Mesothelial cell of epicardium (in vitro differentiated cells): ENCODE results near the gene JPT1. TPM values are rescaled to one million over a fixed set of nuclear protein-coding genes. Genes with fewer than 3 reads are reported as not detected.

ENCODE experiments used
- DNase-seq, 2 experiments: peaks; one replicate each; pipeline ENCODE4 v3.0.0; 2021; ENCODE audit warnings: low spot score in 2 of 2; ENCODE audit not compliant: unreplicated experiment in 2 of 2
- H3K27ac Mint-ChIP-seq: 2 replicates; pipeline ENCODE4 v1.8.0; 2021; ENCODE audit warnings: mixed read lengths
- H3K27me3 Mint-ChIP-seq: 2 replicates; pipeline ENCODE4 v1.8.0; 2021; ENCODE audit warnings: low read depth, mixed read lengths
- H3K36me3 Mint-ChIP-seq: 2 replicates; pipeline ENCODE4 v1.8.0; 2021; ENCODE audit warnings: mixed read lengths
- H3K4me1 Mint-ChIP-seq: 2 replicates; pipeline ENCODE4 v1.8.0; 2021; ENCODE audit warnings: mixed read lengths
- H3K4me3 Mint-ChIP-seq: 2 replicates; pipeline ENCODE4 v1.8.0; 2021; ENCODE audit warnings: mild to moderate bottlenecking, moderate library complexity, mixed read lengths
- H3K9me3 Mint-ChIP-seq: 2 replicates; pipeline ENCODE4 v1.8.0; 2021; ENCODE audit warnings: mixed read lengths
- CTCF ChIP-seq: fragments of 200-600 bp; sonication (generic); IDR thresholded peaks from one replicate; pipeline ENCODE4 v1.5.0; 2021; ENCODE audit warnings: antibody characterized with exemption; ENCODE audit not compliant: unreplicated experiment
- total RNA-seq: library from RNA; stranded (reverse); gene quantifications from 3 replicates; pipeline ENCODE4 v1.2.1, GENCODE V29; 2021

JPT1 gene
- total RNA-seq, 1 donor from 2014 or later, result 132 TPM

GRCh38 chr17:75091855-75092327 lies 62.4 kb downstream of the JPT1 start:
- H3K27ac Mint-ChIP-seq, result peak overlapping the region; percentile 77
- no peaks in the 10 kb centered on the region for H3K9me3 Mint-ChIP-seq
- H3K27me3 Mint-ChIP-seq, result no peaks in the 10 kb centered on the region
- H3K36me3 Mint-ChIP-seq, result no peaks in the 10 kb centered on the region
- H3K4me1 Mint-ChIP-seq, result peaks cover 69% of the 10 kb centered on the region
- no peak for TF ChIP-seq CTCF
- DNase-seq, result no peak
- peak overlapping the region; percentile 9 for H3K4me3 Mint-ChIP-seq

DNA sequence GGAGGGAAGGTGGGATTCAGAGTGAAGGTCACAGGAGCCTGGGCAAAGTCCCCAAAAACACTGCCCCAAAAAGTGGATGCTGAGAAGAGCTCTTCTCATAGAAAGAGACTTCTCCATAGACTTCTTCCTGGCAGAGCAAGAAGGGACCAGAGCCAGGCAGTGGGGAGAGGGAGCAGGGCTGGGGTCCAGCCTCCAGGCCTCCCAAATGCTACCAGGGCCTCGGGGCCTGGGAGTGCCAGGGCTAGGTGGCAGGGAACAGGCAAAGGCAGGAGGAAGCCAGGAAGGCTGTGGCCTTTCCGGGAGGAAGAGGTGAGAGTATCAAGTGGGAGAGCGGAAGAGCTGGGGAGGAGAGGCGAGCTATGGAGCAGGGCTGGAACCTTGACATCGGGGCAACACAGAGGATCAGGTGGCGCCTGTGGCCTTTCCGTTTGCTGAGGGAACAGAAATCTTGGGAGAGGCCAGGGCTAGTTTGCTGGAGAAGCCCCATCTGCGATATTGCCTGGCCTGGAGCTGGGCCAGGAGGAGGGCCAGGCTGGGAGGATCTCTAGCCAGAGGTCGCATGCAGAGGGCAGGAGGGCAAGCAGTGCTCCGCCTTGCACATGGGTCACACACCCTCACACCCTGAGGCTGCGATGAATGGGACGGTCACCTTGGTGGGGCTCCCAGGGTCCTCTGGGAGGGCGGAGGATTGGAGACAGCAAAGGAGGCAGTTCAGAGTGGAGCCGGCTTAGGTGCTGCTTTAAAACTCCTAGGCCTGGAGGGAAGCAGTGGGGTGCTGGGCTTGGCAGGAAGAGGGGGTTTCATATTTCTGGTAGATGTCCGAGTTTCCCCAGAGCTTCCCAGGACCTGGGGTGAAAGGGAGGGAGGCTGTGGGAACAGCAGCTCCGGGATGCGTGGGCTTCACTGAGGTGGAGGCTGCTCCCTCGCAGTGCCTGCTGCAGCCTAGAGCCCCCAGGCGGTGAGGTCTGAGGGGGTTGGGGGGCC lies 63.1 kb downstream of the JPT1 start:
- H3K4me1 Mint-ChIP-seq, result peaks cover 73% of the 10 kb centered on the region
- H3K9me3 Mint-ChIP-seq, result no peaks in the 10 kb centered on the region
- no peak for TF ChIP-seq CTCF
- peak overlapping the region; percentile 9 for H3K4me3 Mint-ChIP-seq
- peak overlapping the region; percentile 77 for H3K27ac Mint-ChIP-seq
- H3K36me3 Mint-ChIP-seq, result no peaks in the 10 kb centered on the region
- no peak for DNase-seq
- no peaks in the 10 kb centered on the region for H3K27me3 Mint-ChIP-seq

DNA sequence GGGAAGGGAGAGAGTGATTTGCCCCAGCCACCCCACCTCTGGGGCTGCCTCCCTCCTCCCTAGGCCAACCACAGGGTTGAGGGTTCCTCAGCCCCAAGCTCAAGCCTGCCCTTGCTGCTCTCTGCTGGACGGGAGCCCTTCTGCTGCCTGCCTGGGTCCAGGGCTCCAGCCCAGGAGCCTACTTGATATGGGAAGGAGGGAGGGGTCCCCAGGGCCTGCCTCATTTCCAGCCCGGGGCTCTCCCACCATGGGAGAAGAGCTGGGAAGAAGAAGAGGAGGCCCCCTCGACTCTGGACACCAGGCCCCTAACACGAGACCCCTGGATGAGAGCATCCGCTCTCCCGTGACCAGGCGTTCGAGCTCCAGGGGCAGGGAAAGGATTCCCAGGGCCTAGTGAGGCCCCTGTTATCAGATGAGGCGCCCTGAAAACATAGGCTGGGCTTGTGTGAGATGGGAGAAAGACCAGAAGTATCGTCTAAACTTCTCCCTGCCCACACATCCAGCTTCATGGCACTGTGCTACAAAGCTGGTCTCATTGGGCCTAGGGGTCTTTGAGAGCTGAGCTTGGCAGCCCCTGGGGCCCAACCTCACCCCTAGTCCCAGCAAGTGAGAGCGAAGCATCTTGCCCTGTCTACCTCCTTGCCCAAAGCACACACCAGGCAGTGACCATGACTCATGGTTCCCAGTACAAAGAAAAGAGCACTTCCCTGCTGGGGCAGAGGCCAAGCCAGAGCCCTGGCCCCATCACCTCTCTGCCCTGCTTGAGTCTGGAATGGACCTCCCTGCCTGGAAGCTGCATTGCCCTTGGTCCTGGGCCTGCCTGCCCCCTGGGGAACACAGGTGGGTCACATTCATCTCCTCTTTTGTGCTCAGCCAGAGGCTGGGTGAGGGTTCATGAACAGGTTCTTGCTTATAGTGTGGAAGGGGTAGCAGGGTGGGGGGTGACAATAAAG lies 65.6 kb downstream of the JPT1 start:
- Mint-ChIP-seq H3K27me3 (no peaks in the 10 kb centered on the region), H3K36me3 (no peaks in the 10 kb centered on the region), H3K27ac (peak overlapping the region; percentile 95), H3K9me3 (no peaks in the 10 kb centered on the region), H3K4me1 (peaks cover 72% of the 10 kb centered on the region), H3K4me3 (peak overlapping the region; percentile 85)
- no peak for DNase-seq
- TF ChIP-seq CTCF, result no peak

DNA sequence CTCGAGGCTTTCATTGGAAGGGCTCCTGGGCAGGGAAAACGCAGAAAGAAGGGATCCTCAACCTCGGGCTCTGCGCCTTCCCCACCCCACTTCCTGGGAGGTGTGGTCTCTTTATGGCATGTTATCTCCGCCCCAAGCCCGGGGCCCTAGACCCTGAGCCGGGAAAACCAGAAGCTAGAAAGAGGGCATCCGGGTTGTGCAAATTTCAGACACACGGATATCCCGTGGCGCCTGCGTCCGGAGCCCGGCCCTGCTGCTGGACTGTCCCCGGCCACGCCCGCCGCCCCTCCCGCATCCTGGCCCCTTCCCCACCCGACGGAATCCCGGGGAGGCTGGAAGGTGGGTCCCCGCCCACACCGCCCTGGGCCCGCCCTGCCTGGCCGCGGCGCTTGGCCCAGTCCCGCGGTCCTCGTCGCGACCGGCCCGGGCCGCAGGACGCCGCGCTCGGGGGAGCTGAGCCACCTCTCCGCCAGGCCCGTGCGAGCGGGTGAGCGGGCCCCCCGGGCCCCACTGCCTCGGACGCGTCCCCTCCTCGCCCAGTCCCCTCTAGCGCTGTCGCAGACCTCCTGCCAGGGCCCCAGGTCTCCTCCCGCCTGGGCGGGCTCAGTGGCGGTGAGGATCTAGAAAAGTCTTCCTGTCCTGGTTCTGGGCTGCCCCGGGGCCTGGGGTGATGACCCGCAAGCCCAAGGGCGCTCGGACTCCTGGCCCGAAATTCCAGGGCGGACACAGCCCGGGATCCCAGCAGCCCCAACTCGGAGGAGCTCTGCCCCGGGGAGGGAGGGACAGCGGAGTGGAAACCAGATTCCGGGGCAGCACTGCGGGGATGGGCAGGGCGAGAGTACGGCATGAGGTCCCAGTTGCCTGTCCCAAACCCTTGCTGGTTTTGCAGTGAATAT lies 66.5 kb downstream of the JPT1 start, which contains the start of gene SLC16A5:
TSS of gene SLC16A5 (plus strand) at position 397 of the 896 bp plus-strand sequence. CDS start 5,683 bp downstream, outside the sequence.
- Mint-ChIP-seq H3K9me3 (no peaks in the 10 kb centered on the region), H3K36me3 (no peaks in the 10 kb centered on the region), H3K27me3 (no peaks in the 10 kb centered on the region), H3K27ac (peak within 1 kb of the TSS; percentile 96), H3K4me3 (peak within 1 kb of the TSS; percentile 85), H3K4me1 (peaks cover 65% of the 10 kb centered on the region)
- peak; percentile 78 to 87 for DNase-seq
- no peak for TF ChIP-seq CTCF
